SH-SY5Y (cell line): ENCODE data around the gene SORCS3.

Source experiments
- GATA2 ChIP-seq: IDR thresholded peaks from 2 replicates; pipeline ENCODE4 v1.6.1; 2011; ENCODE audit warnings: mild to moderate bottlenecking, low read depth, low read length
- GATA3 ChIP-seq: IDR thresholded peaks from 2 replicates; pipeline ENCODE4 v1.6.1; 2011; ENCODE audit warnings: low read depth, mild to moderate bottlenecking, low read length, moderate library complexity

- no peak for TF ChIP-seq GATA2
- no peak for TF ChIP-seq GATA3
These were observed 280.7 kb downstream of the SORCS3 start for GRCh38 chr10:104921763-104922162.
